Measurements from ENCODE around the gene WARS2. TPM values are rescaled to one million over a fixed set of nuclear protein-coding genes. Genes with fewer than 3 reads are reported as not detected.

WARS2 gene
- total RNA-seq, 4 donors from 2014 or later, result 15.6 to 21.8 (median 20.1) TPM

DNA sequence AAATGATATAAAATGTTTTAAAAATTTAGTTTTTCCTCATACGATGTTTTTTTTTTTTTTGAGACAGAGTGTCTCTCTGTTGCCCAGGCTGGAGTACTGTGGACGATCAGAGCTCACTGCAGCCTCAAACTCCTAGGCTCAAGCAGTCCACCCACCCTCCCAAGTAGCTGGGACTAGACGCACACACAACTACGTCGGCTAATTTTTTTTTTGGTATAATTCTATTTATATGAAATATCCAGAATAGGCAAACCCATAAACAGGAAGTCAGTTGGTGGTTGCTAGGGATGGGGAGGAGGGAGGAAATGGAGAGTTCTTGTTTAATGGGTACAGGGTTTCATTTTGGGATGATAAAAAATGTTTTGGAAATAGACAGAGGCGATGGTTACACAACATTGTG is 56.5 kb downstream of the WARS2 start:
- TF ChIP-seq, protein P1, sequence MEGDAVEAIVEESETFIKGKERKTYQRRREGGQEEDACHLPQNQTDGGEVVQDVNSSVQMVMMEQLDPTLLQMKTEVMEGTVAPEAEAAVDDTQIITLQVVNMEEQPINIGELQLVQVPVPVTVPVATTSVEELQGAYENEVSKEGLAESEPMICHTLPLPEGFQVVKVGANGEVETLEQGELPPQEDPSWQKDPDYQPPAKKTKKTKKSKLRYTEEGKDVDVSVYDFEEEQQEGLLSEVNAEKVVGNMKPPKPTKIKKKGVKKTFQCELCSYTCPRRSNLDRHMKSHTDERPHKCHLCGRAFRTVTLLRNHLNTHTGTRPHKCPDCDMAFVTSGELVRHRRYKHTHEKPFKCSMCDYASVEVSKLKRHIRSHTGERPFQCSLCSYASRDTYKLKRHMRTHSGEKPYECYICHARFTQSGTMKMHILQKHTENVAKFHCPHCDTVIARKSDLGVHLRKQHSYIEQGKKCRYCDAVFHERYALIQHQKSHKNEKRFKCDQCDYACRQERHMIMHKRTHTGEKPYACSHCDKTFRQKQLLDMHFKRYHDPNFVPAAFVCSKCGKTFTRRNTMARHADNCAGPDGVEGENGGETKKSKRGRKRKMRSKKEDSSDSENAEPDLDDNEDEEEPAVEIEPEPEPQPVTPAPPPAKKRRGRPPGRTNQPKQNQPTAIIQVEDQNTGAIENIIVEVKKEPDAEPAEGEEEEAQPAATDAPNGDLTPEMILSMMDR (IDR thresholded peaks at IDR 0.05; ENCODE audit: low read depth), result no peak

DNA sequence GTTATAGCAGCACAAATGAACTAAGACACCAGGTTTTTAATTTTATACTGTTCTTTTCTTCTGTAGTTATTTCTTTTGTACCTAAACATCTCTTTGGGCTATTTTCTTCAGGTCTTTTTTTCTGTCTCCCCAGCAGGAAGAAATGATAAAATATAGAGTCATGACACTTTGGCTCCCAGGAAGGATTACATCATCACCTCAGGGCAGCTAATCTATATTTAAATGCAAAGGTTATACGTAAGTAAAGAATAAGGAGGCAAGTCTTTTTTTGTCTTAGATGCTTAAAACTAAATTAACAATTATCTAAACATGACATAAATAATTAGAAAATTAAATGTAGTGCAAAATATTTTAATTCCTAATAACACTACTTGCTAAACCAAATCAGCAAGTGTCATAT is 57.0 kb downstream of the WARS2 start:
- TF ChIP-seq, protein P1 (IDR thresholded peaks at IDR 0.05; ENCODE audit: low read depth), result no peak

DNA sequence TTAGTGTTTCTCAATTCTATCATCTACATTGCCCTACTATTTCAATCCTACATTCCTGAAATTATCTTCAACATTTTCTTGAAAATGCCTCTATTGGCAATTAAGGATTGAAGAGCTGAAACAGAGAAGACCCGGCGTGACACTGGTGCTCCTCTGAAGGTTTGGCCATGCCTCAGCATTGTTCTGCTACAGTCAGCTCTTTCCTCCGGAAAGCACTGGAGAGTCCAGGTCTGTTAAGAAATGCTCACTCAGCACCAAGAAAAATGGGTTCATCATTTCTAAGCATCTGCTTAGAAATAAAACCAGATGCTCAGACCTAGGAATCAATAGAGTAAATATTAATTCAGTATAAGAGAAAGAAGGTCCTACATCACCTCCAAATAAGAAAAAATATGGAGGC is 58.8 kb downstream of the WARS2 start:
- TF ChIP-seq, protein P1 (IDR thresholded peaks at IDR 0.05; ENCODE audit: low read depth), result no peak

DNA sequence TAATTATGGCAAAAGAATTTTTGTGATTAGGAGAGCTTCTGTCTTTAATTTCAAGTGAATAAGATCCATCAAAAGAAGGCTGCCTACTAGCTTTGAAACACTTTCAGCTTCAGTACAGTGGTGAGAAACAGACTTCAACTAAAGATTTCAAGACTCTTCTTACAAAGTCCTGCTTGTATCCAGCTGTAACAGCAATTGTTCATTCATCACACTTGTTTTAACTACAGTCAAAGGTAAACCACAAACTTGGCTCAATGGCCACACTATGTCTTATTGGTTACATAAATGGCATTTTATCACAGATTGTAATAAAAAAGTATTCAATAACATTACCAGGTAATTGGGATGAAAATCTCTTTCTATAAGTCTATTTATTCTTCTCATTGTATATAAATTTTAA is 59.2 kb downstream of the WARS2 start:
- TF ChIP-seq, protein P1 (IDR thresholded peaks at IDR 0.05; ENCODE audit: low read depth), result no peak

DNA sequence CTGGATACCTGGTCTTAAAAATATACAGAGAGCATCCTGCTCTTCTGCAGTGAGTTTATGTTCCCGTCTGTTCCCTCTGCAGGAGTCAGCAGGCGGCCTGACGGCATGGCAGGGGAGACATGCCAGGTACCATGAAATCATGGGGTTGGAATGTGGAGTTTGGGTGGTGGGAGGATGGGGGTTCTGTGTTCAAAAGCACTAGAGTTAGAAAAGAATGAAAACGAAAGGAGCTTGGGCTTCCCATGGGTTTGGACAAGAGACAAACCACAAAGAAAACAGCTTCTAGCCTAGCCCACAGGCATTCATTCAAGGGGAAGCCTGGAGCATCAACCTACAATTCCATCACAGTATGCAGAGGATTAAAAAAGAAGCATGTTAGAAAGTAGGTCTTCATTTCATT is 59.9 kb downstream of the WARS2 start:
- TF ChIP-seq, protein P1 (IDR thresholded peaks at IDR 0.05; ENCODE audit: low read depth), result no peak

DNA sequence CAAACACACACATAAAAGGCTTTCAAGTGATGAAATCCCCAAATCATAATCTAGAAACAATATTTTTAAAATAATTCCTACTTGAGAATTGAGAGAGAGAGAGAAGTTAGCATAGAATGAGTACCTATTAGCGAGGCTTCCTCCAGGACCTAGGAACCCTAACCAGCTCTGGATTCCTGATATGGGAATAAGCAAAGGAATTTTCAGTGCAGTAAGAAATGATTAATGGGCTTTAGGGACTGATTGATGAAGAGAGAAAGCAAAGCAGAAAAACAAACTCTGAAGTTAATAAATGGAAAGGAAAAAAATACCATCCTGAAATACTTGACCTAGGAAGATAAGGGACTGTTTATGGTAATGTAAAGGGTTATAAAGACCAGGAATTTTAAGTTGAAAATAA is 60.6 kb downstream of the WARS2 start:
- TF ChIP-seq, protein P1 (IDR thresholded peaks at IDR 0.05; ENCODE audit: low read depth), result no peak

DNA sequence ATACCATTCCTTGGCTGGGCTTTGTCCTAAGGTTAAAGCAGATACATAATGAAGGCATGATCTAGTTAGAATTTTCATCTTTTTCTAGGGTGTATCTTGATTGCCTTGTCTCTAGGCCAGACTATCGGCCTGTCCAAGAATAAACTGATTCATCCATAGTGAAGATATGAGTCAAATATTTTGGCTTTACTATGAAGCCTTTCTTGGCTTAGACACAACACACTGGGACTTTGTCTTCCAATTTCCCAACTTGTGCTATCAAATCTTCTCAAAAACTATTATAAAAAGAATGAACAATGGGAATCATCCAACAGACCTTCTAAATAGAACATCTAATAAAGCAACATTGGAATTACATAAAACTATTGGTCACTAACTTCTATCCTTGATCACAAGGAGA is 64.8 kb downstream of the WARS2 start:
- TF ChIP-seq, protein P1 (IDR thresholded peaks at IDR 0.05; ENCODE audit: low read depth), result no peak
